Measurements from ENCODE around the gene EPHA6.

- TF ChIP-seq EZH2 (IDR thresholded peaks at IDR 0.05; ENCODE audit: insufficient read depth, poor library complexity, severe bottlenecking) (no peak), EZH2phosphoT487 (IDR thresholded peaks at IDR 0.05; ENCODE audit: insufficient read depth, low read depth) (no peak)
These were observed 334.5 kb downstream of the EPHA6 start for GRCh38 chr3:97148931-97149330.

Measured in GM23248 (cell line).